RWPE2 (cell line): ENCODE data around the gene KCNF1.
A peak's percentile ranks its signal among the peaks of the same experiment; 100 is the strongest.

Experiments
- ATAC-seq: fragments of 200-7000 bp; cut with Tn5 transposase; 3 replicates; pipeline ENCODE4 v1.9.1; 2021; ENCODE audit warnings: low read depth
- DNase-seq: peaks from one replicate; pipeline ENCODE4 v3.0.0-alpha.2; 2020; ENCODE audit warnings: low spot score
- H3K27ac ChIP-seq: fragments of 450-650 bp; 2 replicates; pipeline ENCODE4 v1.5.1; 2017; ENCODE audit warnings: mild to moderate bottlenecking; ENCODE audit not compliant: poor library complexity, severe bottlenecking
- H3K27me3 ChIP-seq: fragments of 250-450 bp; sonication (Bioruptor Pico); 2 replicates; pipeline ENCODE4 v1.5.1; 2021; ENCODE audit warnings: mild to moderate bottlenecking, moderate library complexity; ENCODE audit not compliant: insufficient read depth, poor library complexity, severe bottlenecking
- H3K36me3 ChIP-seq: fragments of 250-450 bp; sonication (Bioruptor Pico); 2 replicates; pipeline ENCODE4 v1.5.1; 2020; ENCODE audit warnings: low read depth, mild to moderate bottlenecking, moderate library complexity
- H3K4me1 ChIP-seq: fragments of 250-450 bp; sonication (Bioruptor Pico); 2 replicates; pipeline ENCODE4 v1.5.1; 2021; ENCODE audit warnings: mild to moderate bottlenecking, moderate library complexity; ENCODE audit not compliant: insufficient read depth, poor library complexity, severe bottlenecking
- H3K4me3 ChIP-seq: fragments of 250-450 bp; sonication (Bioruptor Pico); 2 replicates; pipeline ENCODE4 v1.5.1; 2021; ENCODE audit warnings: mild to moderate bottlenecking, moderate library complexity; ENCODE audit not compliant: severe bottlenecking
- H3K9me3 ChIP-seq: fragments of 250-450 bp; sonication (Bioruptor Pico); 2 replicates; pipeline ENCODE4 v1.5.1; 2021; ENCODE audit warnings: mild to moderate bottlenecking, moderate library complexity; ENCODE audit not compliant: severe bottlenecking
- CTCF ChIP-seq: fragments of 450-650 bp; IDR thresholded peaks from one replicate; pipeline ENCODE4 v1.5.1; 2017; ENCODE audit warnings: mild to moderate bottlenecking, moderate library complexity; ENCODE audit not compliant: poor library complexity, severe bottlenecking

Gene KCNF1

GRCh38 chr2:10864861-10865636, 46.7 kb upstream of the KCNF1 start:
- no peak overlapping the region for H3K4me3 ChIP-seq
- no peaks in the 10 kb centered on the region for H3K36me3 ChIP-seq
- no peak overlapping the region for H3K27ac ChIP-seq
- no peaks in the 10 kb centered on the region for H3K9me3 ChIP-seq
- no peak for TF ChIP-seq CTCF
- peak; percentile 17; the same call in 1 of the 3 replicates for ATAC-seq
- no peak for DNase-seq
- H3K27me3 ChIP-seq = peaks cover 11% of the 10 kb centered on the region
- H3K4me1 ChIP-seq = no peaks in the 10 kb centered on the region

- Histone ChIP-seq H3K27ac (no peak overlapping the region), H3K27me3 (peaks cover 5% of the 10 kb centered on the region), H3K36me3 (no peaks in the 10 kb centered on the region), H3K9me3 (no peaks in the 10 kb centered on the region), H3K4me1 (no peaks in the 10 kb centered on the region), H3K4me3 (no peak overlapping the region)
- DNase-seq (no peak), ATAC-seq (no peak)
- no peak for TF ChIP-seq CTCF
Observed at GRCh38 chr2:10865841-10866240, 45.9 kb upstream of the KCNF1 start.

DNA sequence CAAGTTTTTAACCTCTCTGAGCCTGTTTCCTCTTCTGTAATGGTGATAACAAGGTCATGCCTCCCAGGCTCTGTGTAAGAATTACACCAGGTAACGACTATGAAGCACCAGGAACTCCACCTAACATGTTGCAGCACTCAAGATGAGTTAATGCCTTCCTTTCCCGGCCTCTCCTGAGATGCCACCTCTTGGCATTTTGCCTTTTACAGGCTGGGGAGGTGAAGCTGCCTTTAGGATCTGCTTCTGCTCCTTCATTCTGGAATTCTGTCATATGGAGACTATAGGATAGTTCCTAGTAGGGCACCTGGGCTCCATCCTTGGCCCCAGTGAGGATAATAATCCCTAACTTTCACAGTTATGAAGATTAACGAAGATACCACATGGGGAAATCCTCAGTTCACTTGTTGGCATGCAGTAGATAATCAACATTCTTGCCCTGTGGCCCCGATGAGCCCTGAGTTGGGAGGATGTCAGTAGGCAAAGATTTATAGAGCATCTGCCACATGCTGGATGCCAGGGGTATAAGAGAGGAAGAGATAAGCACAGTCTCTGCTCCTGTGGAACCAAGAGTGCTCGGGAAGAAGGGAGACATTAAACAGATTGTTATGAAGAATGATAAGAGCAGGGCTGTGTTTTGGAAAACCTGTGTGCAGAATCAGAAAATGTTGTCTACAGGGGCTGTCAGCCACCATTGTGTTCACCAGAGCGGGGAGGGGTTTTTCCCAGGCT, 43.9 kb upstream of the KCNF1 start:
- ATAC-seq = no peak
- no peak for DNase-seq
- no peaks in the 10 kb centered on the region for H3K27me3 ChIP-seq

DNA sequence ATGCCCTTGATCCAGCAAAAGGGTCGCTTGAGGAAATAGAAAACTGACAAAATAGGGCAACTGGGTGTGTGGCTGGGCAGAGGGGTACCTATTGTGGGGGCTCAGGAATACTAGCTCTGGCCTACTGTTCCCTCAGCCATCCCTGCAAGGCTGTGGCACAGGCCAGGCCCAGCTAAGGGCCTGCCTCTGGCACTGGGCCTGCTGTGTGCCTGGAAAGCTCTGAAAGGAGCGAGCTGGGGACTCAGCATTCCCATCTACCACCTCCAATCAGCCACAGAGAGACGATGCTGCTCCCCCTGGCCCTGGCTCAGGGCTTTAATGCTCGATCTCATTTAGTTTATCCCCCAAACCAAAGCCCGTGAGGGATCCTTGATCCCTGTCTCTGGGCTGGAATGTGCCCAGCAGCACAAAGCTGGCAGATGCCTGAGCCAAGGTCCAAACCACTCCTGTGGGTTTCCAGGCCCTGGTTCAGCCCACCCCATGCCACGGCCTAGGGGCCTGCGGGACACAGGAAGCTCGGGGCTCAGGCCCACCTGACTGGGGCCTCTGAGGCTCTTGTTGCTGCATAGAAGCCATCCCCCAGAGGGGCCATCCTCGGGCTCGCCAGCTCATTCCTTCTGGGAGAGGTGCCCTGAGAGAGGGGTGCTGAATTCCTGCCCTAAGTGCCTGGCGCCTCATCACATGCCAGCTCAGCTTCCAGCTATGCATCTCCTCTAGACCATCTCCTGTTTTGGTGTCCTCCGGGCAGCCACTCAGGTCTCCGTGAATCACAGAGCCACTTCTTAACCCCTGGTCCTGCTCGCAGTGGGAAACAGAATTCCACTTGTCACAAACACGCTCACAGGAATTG, 43.0 kb upstream of the KCNF1 start:
- Histone ChIP-seq H3K4me3 (no peak overlapping the region), H3K36me3 (no peaks in the 10 kb centered on the region), H3K27ac (no peak overlapping the region), H3K9me3 (no peaks in the 10 kb centered on the region), H3K4me1 (no peaks in the 10 kb centered on the region), H3K27me3 (no peaks in the 10 kb centered on the region)
- no peak for DNase-seq
- peak; percentile 55; the same call in 2 of the 3 replicates for ATAC-seq
- TF ChIP-seq CTCF = no peak

More for the DNA sequence above, 43.9 kb upstream of the KCNF1 start:
- Histone ChIP-seq H3K9me3 (no peaks in the 10 kb centered on the region), H3K27ac (no peak overlapping the region), H3K4me1 (no peaks in the 10 kb centered on the region), H3K4me3 (no peak overlapping the region), H3K36me3 (no peaks in the 10 kb centered on the region)
- TF ChIP-seq CTCF = no peak
